ENCODE measurements around the gene CD82. TPM values are rescaled to one million over a fixed set of nuclear protein-coding genes. Genes with fewer than 3 reads are reported as not detected.

Gene CD82
- polyA plus RNA-seq, 1 donor from 2014 or later: 0.84 TPM

GRCh38 chr11:44571871-44572270, 6.4 kb downstream of the CD82 start:
- H3K9ac ChIP-seq (ENCODE audit: low read length): no peak overlapping the region

GRCh38 chr11:44572436-44572835, 7.0 kb downstream of the CD82 start:
- H2AFZ ChIP-seq (ENCODE audit: low read depth, low read length): no peak overlapping the region
- no peaks in the 10 kb centered on the region for H3K36me3 ChIP-seq (ENCODE audit: insufficient read depth, low read length)
- H3K9me2 ChIP-seq (ENCODE audit: insufficient read depth, low read length): no peaks in the 10 kb centered on the region
- H3F3A ChIP-seq (ENCODE audit: insufficient read depth, low read length, poor library complexity, severe bottlenecking): no peaks in the 10 kb centered on the region
- H3K4me2 ChIP-seq (ENCODE audit: low read length): no peak overlapping the region
- H3K4me3 ChIP-seq (ENCODE audit: low read length): no peak overlapping the region
- H3K9ac ChIP-seq (ENCODE audit: low read length): no peak overlapping the region
- no peaks in the 10 kb centered on the region for H3K9me3 ChIP-seq (ENCODE audit: low read length)
- H4K20me1 ChIP-seq (ENCODE audit: insufficient read depth): no peaks in the 10 kb centered on the region
- peaks cover 15% of the 10 kb centered on the region for H3K79me2 ChIP-seq (replicated peaks; ENCODE audit: insufficient read depth, low read length)
- no peak overlapping the region for H3K27ac ChIP-seq (ENCODE audit: low read length)
- no peaks in the 10 kb centered on the region for H3K27me3 ChIP-seq (ENCODE audit: insufficient read depth, low read depth, low read length)
- TF ChIP-seq TAF1 (IDR thresholded peaks at IDR 0.05; ENCODE audit: low read depth) (no peak), CTCF (IDR thresholded peaks at IDR 0.05; ENCODE audit: poor library complexity, severe bottlenecking) (no peak), RAD21 (conservative IDR thresholded peaks at IDR 0.05) (no peak), EP300 (conservative IDR thresholded peaks at IDR 0.05; ENCODE audit: poor library complexity, severe bottlenecking) (no peak), POLR2AphosphoS5 (IDR thresholded peaks at IDR 0.05) (no peak), REST (IDR thresholded peaks at IDR 0.05; ENCODE audit: borderline replicate concordance) (no peak), MXI1 (conservative IDR thresholded peaks at IDR 0.05; ENCODE audit: poor library complexity, severe bottlenecking) (no peak)

More at GRCh38 chr11:44571871-44572270, 6.4 kb downstream of the CD82 start:
- H3K79me2 ChIP-seq (replicated peaks; ENCODE audit: insufficient read depth, low read length): peaks cover 17% of the 10 kb centered on the region
- H4K20me1 ChIP-seq (ENCODE audit: insufficient read depth): no peaks in the 10 kb centered on the region
- no peaks in the 10 kb centered on the region for H3K27me3 ChIP-seq (ENCODE audit: insufficient read depth, low read depth, low read length)
- H3K27ac ChIP-seq (ENCODE audit: low read length): no peak overlapping the region
- no peak overlapping the region for H3K4me2 ChIP-seq (ENCODE audit: low read length)
- no peaks in the 10 kb centered on the region for H3K9me2 ChIP-seq (ENCODE audit: insufficient read depth, low read length)
- H3K4me3 ChIP-seq (ENCODE audit: low read length): no peak overlapping the region
- no peaks in the 10 kb centered on the region for H3F3A ChIP-seq (ENCODE audit: insufficient read depth, low read length, poor library complexity, severe bottlenecking)
- H2AFZ ChIP-seq (ENCODE audit: low read depth, low read length): no peak overlapping the region
- TF ChIP-seq SMC3 (conservative IDR thresholded peaks at IDR 0.05; ENCODE audit: poor library complexity): no peak
- no peak for TF ChIP-seq TAF1 (IDR thresholded peaks at IDR 0.05; ENCODE audit: low read depth)
- no peak for TF ChIP-seq POLR2AphosphoS5 (IDR thresholded peaks at IDR 0.05)
- no peak for TF ChIP-seq REST (IDR thresholded peaks at IDR 0.05; ENCODE audit: borderline replicate concordance)
- no peak for TF ChIP-seq RAD21 (conservative IDR thresholded peaks at IDR 0.05)
- no peak for TF ChIP-seq MXI1 (conservative IDR thresholded peaks at IDR 0.05; ENCODE audit: poor library complexity, severe bottlenecking)
- no peak for TF ChIP-seq EZH2 (IDR thresholded peaks at IDR 0.05; ENCODE audit: borderline replicate concordance, insufficient read depth, low read length, poor library complexity, severe bottlenecking)
- TF ChIP-seq EP300 (conservative IDR thresholded peaks at IDR 0.05; ENCODE audit: poor library complexity, severe bottlenecking): no peak
- TF ChIP-seq CTCF (IDR thresholded peaks at IDR 0.05; ENCODE audit: poor library complexity, severe bottlenecking): no peak
- no peaks in the 10 kb centered on the region for H3K9me3 ChIP-seq (ENCODE audit: low read length)
- H3K36me3 ChIP-seq (ENCODE audit: insufficient read depth, low read length): no peaks in the 10 kb centered on the region

Measured in neural cell (in vitro differentiated cells).